DOHH2 (cell line): ENCODE measurements around the gene LYPD4.

Experiments
- H3F3A ChIP-seq: fragments of 200-600 bp; sonication (generic), shearing (Covaris generic); 2 replicates; pipeline ENCODE4 v1.6.0; 2016; ENCODE audit warnings: antibody characterized with exemption, mild to moderate bottlenecking; ENCODE audit not compliant: control insufficient read depth, insufficient read depth
- H3K27ac ChIP-seq: fragments of 200-600 bp; sonication (generic); 2 replicates; pipeline ENCODE4 v1.5.1; 2014; ENCODE audit warnings: low read depth, mild to moderate bottlenecking, low read length, moderate library complexity
- H3K27me3 ChIP-seq: fragments of 200-600 bp; sonication (generic); 2 replicates; pipeline ENCODE4 v1.6.1; 2014; ENCODE audit warnings: mild to moderate bottlenecking, low read length, mixed read lengths; ENCODE audit not compliant: control insufficient read depth
- H3K36me3 ChIP-seq: fragments of 200-600 bp; sonication (generic); 2 replicates; pipeline ENCODE4 v1.6.1; 2014; ENCODE audit warnings: mild to moderate bottlenecking, low read length, moderate library complexity, mixed read lengths; ENCODE audit not compliant: control insufficient read depth
- H3K4me1 ChIP-seq: fragments of 200-600 bp; sonication (generic); 2 replicates; pipeline ENCODE4 v1.6.1; 2014; ENCODE audit warnings: mild to moderate bottlenecking, low read length, mixed read lengths; ENCODE audit not compliant: control insufficient read depth
- H3K4me2 ChIP-seq: fragments of 200-600 bp; sonication (generic); 2 replicates; pipeline ENCODE4 v1.6.0; 2014; ENCODE audit warnings: mild to moderate bottlenecking, low read length, moderate library complexity
- H3K4me3 ChIP-seq: fragments of 200-600 bp; sonication (generic); 2 replicates; pipeline ENCODE4 v1.5.1; 2014; ENCODE audit warnings: mild to moderate bottlenecking, low read length, mixed read lengths
- H3K79me2 ChIP-seq: fragments of 200-600 bp; sonication (generic); 2 replicates; pipeline ENCODE4 v1.6.1; 2014; ENCODE audit warnings: mild to moderate bottlenecking, low read length, mixed read lengths; ENCODE audit not compliant: control insufficient read depth
- H3K9me2 ChIP-seq: fragments of 200-600 bp; sonication (generic); replicated peaks from 2 replicates; pipeline ENCODE4 v1.6.1; 2014; ENCODE audit warnings: mild to moderate bottlenecking, low read length, mixed read lengths; ENCODE audit not compliant: control insufficient read depth
- H3K9me3 ChIP-seq: fragments of 200-600 bp; sonication (generic); 2 replicates; pipeline ENCODE4 v1.6.1; 2014; ENCODE audit warnings: antibody characterized with exemption, low read length, mixed read lengths; ENCODE audit not compliant: control insufficient read depth, insufficient read depth
- H4K20me1 ChIP-seq: fragments of 200-600 bp; sonication (generic); 2 replicates; pipeline ENCODE4 v1.6.0; 2014; ENCODE audit warnings: low read depth, mild to moderate bottlenecking, antibody characterized with exemption, low read length, moderate library complexity; ENCODE audit not compliant: control insufficient read depth, insufficient read depth
- EZH2phosphoT487 ChIP-seq: fragments of 200-600 bp; sonication (generic); IDR thresholded peaks from 2 replicates; pipeline ENCODE4 v1.6.1; 2017; ENCODE audit warnings: borderline replicate concordance, mild to moderate bottlenecking, antibody characterized with exemption, low read length, moderate library complexity, mixed read lengths
- TF ChIP-seq, protein P1 (sequence below): fragments of 200-600 bp; sonication (generic); IDR thresholded peaks from one replicate; pipeline ENCODE4 v1.5.1; 2014; ENCODE audit warnings: antibody characterized with exemption, mild to moderate bottlenecking, low read depth, low read length; ENCODE audit not compliant: poor library complexity, severe bottlenecking

The LYPD4 gene

DNA sequence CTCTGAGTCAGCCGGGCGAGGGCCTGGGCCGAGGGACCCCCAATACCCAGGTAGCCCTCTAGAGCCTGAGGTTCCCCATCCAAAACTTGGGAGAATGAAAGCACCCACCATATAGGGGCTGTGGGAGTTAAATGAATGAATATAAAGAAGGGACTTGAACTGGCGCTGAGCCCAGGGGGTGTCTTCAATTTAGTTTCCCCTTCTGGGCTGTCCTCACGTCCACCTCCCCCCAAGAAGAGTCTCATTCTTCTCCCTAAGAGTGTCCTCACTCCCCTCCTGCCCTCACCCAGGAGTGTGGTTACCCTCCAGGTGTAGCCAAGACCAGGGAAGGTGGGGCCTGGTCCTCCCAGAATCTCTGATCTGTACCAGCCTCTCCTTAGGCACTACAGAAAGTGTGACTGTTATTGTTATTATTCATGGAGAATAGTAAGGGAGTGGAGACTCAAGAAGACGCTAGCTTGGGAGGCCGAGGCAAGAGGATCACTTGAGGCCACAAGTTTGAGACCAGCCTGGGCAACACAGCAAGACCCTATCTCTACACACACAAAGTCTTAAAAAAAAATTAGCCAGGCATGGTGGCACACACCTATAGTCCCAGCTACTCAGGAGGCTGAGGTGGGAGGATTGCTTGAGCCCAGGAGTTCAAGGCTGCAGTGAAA lies 35.3 kb upstream of the LYPD4 start:
- no peaks in the 10 kb centered on the region for H4K20me1 ChIP-seq
- H3K27me3 ChIP-seq, result no peaks in the 10 kb centered on the region; the same call in 1 of the 2 replicates
- peaks cover 64% of the 10 kb centered on the region for H3F3A ChIP-seq
- no peaks in the 10 kb centered on the region for H3K9me3 ChIP-seq
- H3K4me1 ChIP-seq, result peaks cover 68% of the 10 kb centered on the region
- peak overlapping the region; percentile 93 for H3K4me2 ChIP-seq
- no peak for TF ChIP-seq EZH2phosphoT487
- TF ChIP-seq, protein P1, sequence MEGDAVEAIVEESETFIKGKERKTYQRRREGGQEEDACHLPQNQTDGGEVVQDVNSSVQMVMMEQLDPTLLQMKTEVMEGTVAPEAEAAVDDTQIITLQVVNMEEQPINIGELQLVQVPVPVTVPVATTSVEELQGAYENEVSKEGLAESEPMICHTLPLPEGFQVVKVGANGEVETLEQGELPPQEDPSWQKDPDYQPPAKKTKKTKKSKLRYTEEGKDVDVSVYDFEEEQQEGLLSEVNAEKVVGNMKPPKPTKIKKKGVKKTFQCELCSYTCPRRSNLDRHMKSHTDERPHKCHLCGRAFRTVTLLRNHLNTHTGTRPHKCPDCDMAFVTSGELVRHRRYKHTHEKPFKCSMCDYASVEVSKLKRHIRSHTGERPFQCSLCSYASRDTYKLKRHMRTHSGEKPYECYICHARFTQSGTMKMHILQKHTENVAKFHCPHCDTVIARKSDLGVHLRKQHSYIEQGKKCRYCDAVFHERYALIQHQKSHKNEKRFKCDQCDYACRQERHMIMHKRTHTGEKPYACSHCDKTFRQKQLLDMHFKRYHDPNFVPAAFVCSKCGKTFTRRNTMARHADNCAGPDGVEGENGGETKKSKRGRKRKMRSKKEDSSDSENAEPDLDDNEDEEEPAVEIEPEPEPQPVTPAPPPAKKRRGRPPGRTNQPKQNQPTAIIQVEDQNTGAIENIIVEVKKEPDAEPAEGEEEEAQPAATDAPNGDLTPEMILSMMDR, result no peak
- peak overlapping the region; percentile 99 for H3K27ac ChIP-seq
- H3K79me2 ChIP-seq, result peaks cover 50% of the 10 kb centered on the region
- no peaks in the 10 kb centered on the region for H3K9me2 ChIP-seq
- peaks cover 69% of the 10 kb centered on the region for H3K36me3 ChIP-seq
- H3K4me3 ChIP-seq, result peak overlapping the region; percentile 91

DNA sequence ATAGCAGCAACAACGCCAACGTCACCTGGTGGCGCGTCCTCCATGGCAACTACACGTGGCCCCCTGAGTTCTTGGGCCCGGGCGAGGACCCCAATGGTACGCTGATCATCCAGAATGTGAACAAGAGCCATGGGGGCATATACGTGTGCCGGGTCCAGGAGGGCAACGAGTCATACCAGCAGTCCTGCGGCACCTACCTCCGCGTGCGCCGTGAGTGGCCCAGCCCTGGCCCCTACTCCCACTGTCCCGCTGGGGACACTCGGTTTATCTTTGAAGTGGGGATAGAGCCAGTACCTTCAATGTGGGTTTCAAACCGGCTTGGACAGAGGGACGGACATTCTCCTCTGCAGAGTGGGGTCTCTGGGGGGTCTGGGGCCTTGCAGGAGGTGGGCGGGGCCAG lies 34.6 kb upstream of the LYPD4 start:
- peak overlapping the region; percentile 99 for H3K27ac ChIP-seq
- peaks cover 74% of the 10 kb centered on the region for H3K4me1 ChIP-seq
- H3K4me2 ChIP-seq, result peak overlapping the region; percentile 93
- no peaks in the 10 kb centered on the region for H3K9me3 ChIP-seq
- peaks cover 44% of the 10 kb centered on the region for H3K79me2 ChIP-seq
- TF ChIP-seq, protein P1, result no peak
- no peak for TF ChIP-seq EZH2phosphoT487
- peaks cover 68% of the 10 kb centered on the region for H3F3A ChIP-seq
- peak overlapping the region; percentile 91 for H3K4me3 ChIP-seq
- no peaks in the 10 kb centered on the region for H3K9me2 ChIP-seq
- H3K27me3 ChIP-seq, result no peaks in the 10 kb centered on the region; the same call in 1 of the 2 replicates
- no peaks in the 10 kb centered on the region for H4K20me1 ChIP-seq
- peaks cover 63% of the 10 kb centered on the region for H3K36me3 ChIP-seq

DNA sequence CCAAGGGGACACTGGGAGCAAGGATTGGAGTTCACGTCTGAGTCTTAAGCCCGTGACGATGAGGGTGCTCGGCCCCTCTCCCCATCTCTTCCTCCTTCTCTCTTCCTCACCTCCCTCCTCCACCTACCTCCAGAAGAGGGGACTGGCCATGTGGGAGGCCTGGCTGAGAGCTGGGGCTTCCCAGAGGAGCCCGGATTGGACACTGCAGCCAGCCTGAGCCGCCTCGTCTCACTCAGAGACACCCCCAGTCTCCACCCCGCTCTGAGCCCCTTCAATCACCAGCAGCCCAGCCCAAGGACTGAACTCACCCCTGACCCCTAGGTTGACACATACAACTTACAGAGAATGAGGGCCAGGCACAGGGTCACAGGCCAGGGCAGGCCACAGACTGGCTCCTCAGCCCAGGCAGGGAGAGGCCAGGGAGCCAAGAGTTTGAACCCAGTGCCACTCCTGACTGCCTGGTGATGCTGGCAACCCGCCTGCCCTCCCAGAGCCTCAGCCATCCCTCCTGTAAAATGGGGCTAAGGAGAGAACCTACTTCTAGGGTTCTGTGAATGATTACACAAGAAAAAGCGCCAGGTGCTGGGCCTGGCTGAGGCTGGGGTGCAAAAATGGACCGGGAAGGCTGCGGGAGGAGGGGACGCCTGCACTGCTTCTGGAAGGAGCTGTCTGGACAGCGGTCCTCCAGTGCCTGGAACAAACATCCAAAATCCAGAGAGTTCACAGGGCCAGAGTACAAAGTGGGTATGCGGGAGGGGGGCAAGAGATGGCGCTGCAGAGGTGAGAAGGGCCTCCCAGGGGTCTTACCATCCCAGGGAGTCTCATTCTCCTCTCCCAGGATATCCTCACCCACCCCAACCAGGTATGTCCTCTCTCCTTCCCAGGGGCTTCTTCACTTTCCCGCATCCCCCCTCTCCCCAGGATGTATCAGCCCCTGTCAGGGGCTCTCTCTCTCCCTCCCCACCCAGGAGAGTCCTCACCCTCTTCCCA lies 33.7 kb upstream of the LYPD4 start:
- H3K4me2 ChIP-seq, result peak overlapping the region; percentile 93
- no peaks in the 10 kb centered on the region for H3K9me2 ChIP-seq
- peaks cover 66% of the 10 kb centered on the region for H3F3A ChIP-seq
- no peaks in the 10 kb centered on the region; the same call in 1 of the 2 replicates for H3K27me3 ChIP-seq
- peak overlapping the region; percentile 91 for H3K4me3 ChIP-seq
- no peak for TF ChIP-seq EZH2phosphoT487
- TF ChIP-seq, protein P1, result peak; percentile 30
- H3K27ac ChIP-seq, result peak overlapping the region; percentile 99
- H3K4me1 ChIP-seq, result peaks cover 82% of the 10 kb centered on the region
- H3K79me2 ChIP-seq, result peaks cover 36% of the 10 kb centered on the region
- H3K9me3 ChIP-seq, result no peaks in the 10 kb centered on the region
- peaks cover 59% of the 10 kb centered on the region for H3K36me3 ChIP-seq
- H4K20me1 ChIP-seq, result no peaks in the 10 kb centered on the region
